Measurements from ENCODE around the gene LEAP2.
A peak's percentile ranks its signal among the peaks of the same experiment; 100 is the strongest.

Gene LEAP2

GRCh38 chr5:132877938-132878337 lies 4.5 kb downstream of the LEAP2 start:
- DNase-seq (ENCODE audit: low spot score), result no peak

- DNase-seq (ENCODE audit: low spot score), result peak; percentile 83
Observed at GRCh38 chr5:132883261-132883834, 9.9 kb downstream of the LEAP2 start.

DNA sequence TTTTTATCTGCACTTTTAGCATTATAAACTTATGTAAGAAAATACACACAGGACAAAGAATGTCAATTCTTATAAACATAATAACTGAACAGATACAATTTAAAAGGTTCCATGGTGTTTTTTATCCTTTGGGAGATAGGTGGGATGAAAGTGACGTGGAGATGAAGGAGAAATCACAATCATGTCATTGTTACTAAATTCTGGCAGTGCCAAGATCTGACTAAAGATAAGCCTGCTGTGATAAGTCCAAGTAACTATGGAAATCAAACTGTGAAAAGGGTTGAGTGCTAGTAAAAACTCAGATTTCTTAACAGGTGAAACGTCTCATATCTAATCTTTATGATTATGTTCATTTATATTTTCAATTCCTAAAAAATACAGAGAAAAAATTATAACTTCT lies 11.1 kb downstream of the LEAP2 start:
- DNase-seq (ENCODE audit: low spot score), result no peak

- no peak for DNase-seq (ENCODE audit: low spot score)
Observed at GRCh38 chr5:132886064-132886823, 12.8 kb downstream of the LEAP2 start.

DNA sequence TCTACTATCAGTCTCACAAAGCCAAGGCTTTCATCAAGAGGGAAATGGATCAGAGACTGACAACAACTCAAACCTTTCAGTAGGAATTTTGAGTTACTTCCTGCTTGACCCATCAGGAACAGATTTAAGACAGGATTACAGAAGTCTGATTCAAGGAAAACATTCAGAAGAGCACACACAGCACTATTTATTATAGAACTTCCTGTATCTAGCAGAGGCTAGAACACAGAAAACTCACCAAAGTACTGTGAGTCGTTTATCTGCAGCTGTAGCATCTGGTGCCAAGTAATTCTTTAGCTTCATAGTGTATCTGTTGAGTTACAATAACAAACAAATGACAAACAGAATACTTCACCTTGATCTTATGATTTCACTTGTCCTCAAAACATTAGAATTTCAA lies 13.8 kb downstream of the LEAP2 start:
- no peak for DNase-seq (ENCODE audit: low spot score)

DNA sequence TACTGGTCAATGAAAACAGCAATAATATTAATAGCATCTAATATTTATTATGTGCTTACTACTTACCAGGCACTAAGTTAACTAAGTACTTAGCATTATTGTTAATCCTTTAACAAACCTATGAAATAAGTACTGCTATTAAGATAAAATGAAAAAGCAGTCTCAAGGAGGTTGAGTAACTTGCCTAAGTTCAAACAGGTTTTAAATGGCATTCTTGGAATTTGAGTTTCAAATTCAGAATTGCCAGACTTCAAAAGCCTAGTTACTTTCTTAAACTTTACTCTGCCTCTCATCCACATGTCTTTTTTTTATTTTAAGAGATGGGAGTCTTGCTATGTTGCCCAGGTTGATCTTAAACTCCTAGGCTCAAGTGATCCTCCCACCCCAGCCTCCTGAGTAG lies 16.0 kb downstream of the LEAP2 start:
- DNase-seq (ENCODE audit: low spot score), result no peak

DNA sequence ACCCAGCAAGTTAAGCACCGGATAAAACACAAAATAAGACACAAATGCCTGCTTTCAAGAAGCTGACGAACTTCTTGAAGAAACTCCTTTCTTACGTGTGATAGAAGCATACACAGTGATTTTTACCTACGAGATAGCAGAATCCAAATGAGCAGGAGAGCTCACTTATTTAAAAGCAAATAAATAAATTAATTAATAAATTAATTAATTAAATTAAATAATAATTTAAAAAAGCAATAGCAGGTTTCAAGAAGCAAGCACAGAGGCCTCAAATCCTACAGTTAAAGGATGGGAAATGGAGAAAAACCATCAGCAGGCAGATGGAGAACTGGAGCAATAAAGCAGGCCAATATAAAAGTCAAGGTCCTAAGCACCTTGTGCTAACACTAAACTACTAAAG lies 17.3 kb downstream of the LEAP2 start:
- no peak for DNase-seq (ENCODE audit: low spot score)

GRCh38 chr5:132895719-132896305 lies 22.3 kb downstream of the LEAP2 start:
- DNase-seq (ENCODE audit: low spot score), result no peak

DNA sequence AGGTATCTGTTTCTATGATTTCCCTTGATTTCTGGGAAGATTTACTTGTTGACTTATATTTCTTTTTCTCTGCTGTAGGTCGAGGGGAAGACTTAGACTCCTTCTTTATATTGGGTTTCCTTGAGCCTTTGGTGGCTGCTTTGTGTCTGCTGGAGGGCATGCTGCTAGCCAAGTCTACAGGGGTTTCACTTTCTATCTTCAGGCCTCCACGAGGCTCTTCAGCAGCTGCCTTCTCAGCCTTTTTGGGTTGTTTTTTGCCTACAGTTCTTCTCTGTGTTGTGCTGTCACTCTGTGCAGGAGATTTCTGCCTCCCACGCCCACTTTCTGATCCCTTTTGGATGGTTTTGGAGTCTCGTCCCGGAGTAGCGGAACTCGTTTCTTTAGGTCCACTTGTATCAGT lies 23.2 kb downstream of the LEAP2 start:
- DNase-seq (ENCODE audit: low spot score), result no peak

- no peak for DNase-seq (ENCODE audit: low spot score)
Observed at GRCh38 chr5:132898094-132898493, 24.6 kb downstream of the LEAP2 start.

DNA sequence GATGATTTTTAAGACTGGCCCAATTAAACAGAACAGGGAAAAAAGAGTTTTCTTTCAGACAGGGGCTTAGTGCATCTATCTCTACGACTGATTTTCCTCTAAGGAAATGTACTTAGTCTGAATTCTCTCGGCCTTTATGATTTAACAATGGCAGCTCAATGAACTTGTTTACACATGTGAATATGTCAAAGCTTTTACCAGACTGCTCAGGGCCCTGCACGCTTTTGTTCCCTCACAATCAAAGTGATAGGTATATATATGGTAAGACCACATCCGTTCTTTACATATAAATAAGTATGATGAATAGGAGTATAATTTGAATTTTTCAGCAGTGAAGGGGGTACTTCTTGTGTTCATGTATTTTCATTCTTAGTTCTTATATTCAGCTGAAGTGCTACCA lies 27.6 kb downstream of the LEAP2 start:
- no peak for DNase-seq (ENCODE audit: low spot score)

DNA sequence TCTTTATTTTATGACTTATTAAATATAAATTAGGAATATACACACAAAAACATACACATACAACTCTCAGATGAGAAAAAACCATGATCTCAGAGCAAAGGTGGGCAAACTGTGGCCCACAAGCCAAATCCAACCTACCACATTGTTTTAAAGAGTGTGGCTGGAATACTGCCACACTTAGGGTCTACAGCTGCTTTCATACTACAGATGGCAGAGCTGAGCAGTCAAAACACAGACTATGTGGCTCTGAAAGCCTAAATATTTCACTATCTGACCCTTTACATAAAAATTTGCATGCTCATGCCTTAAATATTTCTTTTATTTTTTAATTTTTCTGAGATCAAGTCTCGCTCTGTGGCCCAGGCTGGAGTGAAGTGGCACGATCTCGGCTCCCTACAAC lies 28.3 kb downstream of the LEAP2 start:
- DNase-seq (ENCODE audit: low spot score), result no peak

GRCh38 chr5:132905938-132906337 lies 32.5 kb downstream of the LEAP2 start:
- no peak for DNase-seq (ENCODE audit: low spot score)

DNA sequence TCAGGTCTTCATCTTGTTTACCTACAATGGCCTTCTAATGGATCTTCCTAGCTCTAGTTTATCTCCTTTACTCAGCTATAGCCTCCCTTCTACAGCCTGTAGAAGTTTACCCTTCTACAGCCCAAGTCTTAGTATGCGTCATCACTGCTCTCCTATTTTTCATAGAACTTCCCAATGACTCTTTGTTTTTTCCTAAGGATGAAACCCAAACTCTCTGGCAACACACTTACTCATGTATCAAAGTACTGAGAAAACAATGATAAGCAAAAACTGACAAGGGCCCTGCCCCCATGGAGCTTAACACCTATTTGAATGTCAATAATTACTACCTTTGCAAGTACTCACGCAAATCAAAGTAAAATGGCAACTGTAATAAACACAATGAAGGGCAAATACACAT lies 33.7 kb downstream of the LEAP2 start:
- DNase-seq (ENCODE audit: low spot score), result no peak

GRCh38 chr5:132909702-132910101 lies 36.2 kb downstream of the LEAP2 start:
- no peak for DNase-seq (ENCODE audit: low spot score)

DNA sequence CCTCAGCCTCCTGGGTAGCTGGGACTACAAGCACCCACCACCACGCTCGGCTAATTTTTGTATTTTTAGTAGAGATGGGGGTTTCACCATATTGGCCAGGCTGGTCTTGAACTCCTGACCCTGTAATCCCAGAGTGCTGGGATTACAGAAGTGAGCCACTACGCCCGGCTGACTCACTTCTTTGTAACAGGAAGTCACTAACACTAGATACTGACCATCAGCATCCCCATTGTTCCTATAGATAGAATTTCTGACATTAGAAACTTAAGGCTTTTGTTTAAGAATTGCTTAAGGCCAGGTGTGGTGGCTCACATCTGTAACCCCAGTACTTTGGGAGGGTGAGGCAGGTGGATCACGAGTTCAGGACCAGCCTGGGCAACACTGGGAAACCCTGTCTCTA lies 42.2 kb downstream of the LEAP2 start:
- no peak for DNase-seq (ENCODE audit: low spot score)

GRCh38 chr5:132916086-132916485 lies 42.6 kb downstream of the LEAP2 start:
- DNase-seq (ENCODE audit: low spot score), result no peak
